Heart left ventricle (tissue), 16 donors: ENCODE data around the gene SRC. TPM values are rescaled to one million over a fixed set of nuclear protein-coding genes. Genes with fewer than 3 reads are reported as not detected.

ENCODE experiments used
- ATAC-seq, 4 donors: fragments of 200-7000 bp; cut with Tn5 transposase; one replicate each; pipeline ENCODE4 v1.9.1; 2020 to 2022; ENCODE audit warnings: moderate library complexity in 4 of 4, mild to moderate bottlenecking in 3 of 4, moderate number of reproducible peaks in 1 of 4
- DNase-seq, 5 donors: peaks; one replicate each; pipeline ENCODE4 v3.0.0-alpha.2; 2020
- H3K27ac ChIP-seq, 12 donors: fragments of 200-600 bp; sonication (generic) in 4 of 12; one replicate each; pipeline versions ENCODE4 v1.5.0 to v1.8.0; 2016 to 2022; ENCODE audit warnings: mild to moderate bottlenecking in 2 of 12
- H3K27me3 ChIP-seq, 9 donors: fragments of 200-600 bp; sonication (generic) in 2 of 9; one replicate each; pipeline versions ENCODE4 v1.5.1 to v1.8.0; 2016 to 2022; ENCODE audit warnings: mild to moderate bottlenecking in 3 of 9
- H3K36me3 ChIP-seq, 9 donors: fragments of 200-600 bp; sonication (generic) in 2 of 9; one replicate each; pipeline versions ENCODE4 v1.5.0 to v1.8.0; 2018 to 2022; ENCODE audit warnings: mild to moderate bottlenecking in 2 of 9
- H3K4me1 ChIP-seq, 12 donors: fragments of 200-600 bp; sonication (generic) in 4 of 12; one replicate each; pipeline versions ENCODE4 v1.5.0 to v1.8.0; 2016 to 2022; ENCODE audit warnings: mild to moderate bottlenecking in 3 of 12
- H3K4me3 ChIP-seq, 12 donors: fragments of 200-600 bp; sonication (generic) in 4 of 12; one replicate each; pipeline versions ENCODE4 v1.5.0 to v1.8.0; 2017 to 2022; ENCODE audit warnings: mild to moderate bottlenecking in 9 of 12, moderate library complexity in 4 of 12
- H3K9me3 ChIP-seq, 12 donors: fragments of 200-600 bp; sonication (generic) in 4 of 12; one replicate each; pipeline versions ENCODE4 v1.5.0 to v1.8.0; 2016 to 2022; ENCODE audit warnings: mild to moderate bottlenecking in 1 of 12
- CTCF ChIP-seq, 12 donors: fragments of 200-600 bp; sonication (generic) in 4 of 12; IDR thresholded peaks; one replicate each; pipeline versions ENCODE4 v1.5.0 to v1.8.0; 2018 to 2022; ENCODE audit warnings: antibody characterized with exemption in 12 of 12, mild to moderate bottlenecking in 5 of 12
- POLR2A ChIP-seq, 2 donors: fragments of 450-650 bp; IDR thresholded peaks; one replicate each; pipeline ENCODE4 v1.6.1; 2017; ENCODE audit warnings: antibody characterized with exemption in 2 of 2, mild to moderate bottlenecking in 2 of 2, moderate library complexity in 2 of 2
- WGBS, 4 donors: extraction: QIAGEN DNeasy Blood & Tissue Kit in 2 of 4; methylation state at CpG; one replicate each; pipeline versions ENCODE4 v1.1.5 to v1.1.7; 2013 to 2018; 5-methylcytosine and 5-hydroxymethylcytosine counted together
- intact Hi-C, 10 donors: fragments of 100-400 bp; cut with DNase I; formaldehyde crosslinking; loops; one replicate each; pipeline versions ENCODE4 v1.11.1 to v1.14.2; 2022
- polyA plus RNA-seq, 2 donors: library from polyadenylated mRNA; stranded (reverse); fragments of 200-250 nt; gene quantifications; one replicate each; pipeline ENCODE4 v1.2.3, GENCODE V29; 2013
- total RNA-seq, 9 donors: library from RNA; depleted of rRNA in 2 of 9; stranded (reverse); fragments of >200 nt in 2 of 9; fragmentation: NEBNext Ultra II Directional in 3 of 9; extraction: Animal tissue kit (Norgen Biotek cat#: 25700) in 3 of 9; gene quantifications; one replicate each; pipeline versions ENCODE4 v1.1.0 to v1.2.4, GENCODE V29; 2016 to 2023
- donor health status: ischemic (EF 13 %, LVEDD 7.1; RV severe dilation, severe dysfunction).
- donor health status: healthy with polysubstance abuse.
- donor health status: DM: no; HTN: yes; CAD: no.
- donor health status: DM: no; HTN: no; CAD: no.
- donor health status: ischemic (EF 25% LVEDD 6.9; RV normal size, moderate dysfunction).
- donor health status: ischemic (EF 25% LVEDD 5.7; RV mildly dilated, moderate dysfunction).
- donor health status: healthy.
- donor health status: DM: yes; HTN: yes; CAD: no.
- donor health status: ischemic (EF 35%, LVEDD 5.7; RV mildly dilated, moderate dysfunction).
- donor health status: nonischemic (EF 11% LVEDD 7.7; RV severe dilation, severe dysfunction).
- donor health status: DM: yes; HTN: yes; CAD: no.
- donor health status: PGD.
- donor health status: ischemic (EF 29% LVEDD 5.4; RV normal size, mild dysfunction).
- donor health status: nonischemic (EF 23%, LVEDD 6.1; RV moderate dilation, normal function).

SRC gene
- total and polyA plus RNA-seq, 11 donors: 2.5 to 19.9 (median 5.1) TPM

GRCh38 chr20:37421060-37421905 lies 75.3 kb downstream of the SRC start:
- Histone ChIP-seq H3K27ac (no peak overlapping the region), H3K27me3 (peaks cover 0 to 69% (median 14%) of the 10 kb centered on the region in 9 donors), H3K36me3 (no peaks in the 10 kb centered on the region), H3K4me1 (no peaks in the 10 kb centered on the region), H3K4me3 (no peak overlapping the region), H3K9me3 (no peaks in the 10 kb centered on the region)
- 67 to 74% (median 72%) methylated on average over 25 of the region's 25 CpGs for WGBS, 4 donors
- DNase-seq (peak in 1 of 5 donors; percentile 24), ATAC-seq (no peak)
- intact Hi-C loops: no loop called here
- TF ChIP-seq CTCF (IDR thresholded peaks at IDR 0.05) (no peak), POLR2A (IDR thresholded peaks at IDR 0.05) (no peak)

- H3K9me3 ChIP-seq: no peaks in the 10 kb centered on the region
- ATAC-seq (no peak), DNase-seq (peak in 1 of 5 donors; percentile 17)
- H3K4me3 ChIP-seq: no peak overlapping the region
- no peak overlapping the region for H3K27ac ChIP-seq
- H3K27me3 ChIP-seq: peaks cover 0 to 65% (median 13%) of the 10 kb centered on the region in 9 donors
- H3K4me1 ChIP-seq: no peaks in the 10 kb centered on the region
- no peak for TF ChIP-seq CTCF (IDR thresholded peaks at IDR 0.05)
- TF ChIP-seq POLR2A (IDR thresholded peaks at IDR 0.05): no peak
- 34 to 44% (median 37%) methylated on average over 6 of the region's 6 CpGs for WGBS, 4 donors
- intact Hi-C loops: no loop called here
- no peaks in the 10 kb centered on the region for H3K36me3 ChIP-seq
Measured at GRCh38 chr20:37421988-37422387, 76.0 kb downstream of the SRC start.

DNA sequence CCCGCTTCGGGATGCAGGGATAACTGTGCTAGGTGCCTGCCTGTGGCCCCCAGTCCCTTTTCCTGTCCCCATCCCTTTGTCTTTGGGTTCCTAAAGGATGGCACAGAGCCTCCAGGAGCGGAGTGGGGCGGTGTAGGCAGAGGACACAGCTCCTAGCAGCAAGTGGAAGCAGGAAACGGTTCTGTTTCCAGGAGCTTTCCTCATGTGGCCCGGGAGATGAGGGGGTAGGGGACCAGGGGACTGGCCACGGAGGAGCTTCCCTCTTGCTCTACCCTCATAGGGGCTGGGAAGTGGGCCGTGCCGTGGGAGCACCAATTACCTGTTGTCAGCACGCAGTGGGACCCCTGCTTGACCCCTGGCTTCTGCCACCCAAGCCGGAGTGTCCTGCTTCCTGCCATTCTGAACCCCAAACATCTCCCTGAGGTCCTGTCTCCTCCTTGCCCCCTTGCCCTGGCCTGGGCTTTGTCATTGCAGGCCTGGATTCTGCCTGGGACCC lies 76.9 kb downstream of the SRC start:
- intact Hi-C loops: no loop called here
- Histone ChIP-seq H3K9me3 (no peaks in the 10 kb centered on the region), H3K27ac (no peak overlapping the region), H3K36me3 (no peaks in the 10 kb centered on the region), H3K4me3 (no peak overlapping the region), H3K4me1 (no peaks in the 10 kb centered on the region), H3K27me3 (peaks cover 0 to 57% (median 10%) of the 10 kb centered on the region in 9 donors)
- WGBS, 4 donors: 37 to 47% (median 40%) methylated on average over 11 of the region's 11 CpGs
- TF ChIP-seq CTCF (IDR thresholded peaks at IDR 0.05) (no peak), POLR2A (IDR thresholded peaks at IDR 0.05) (no peak)
- no peak for ATAC-seq
- DNase-seq: peak in 1 of 5 donors; percentile 20

DNA sequence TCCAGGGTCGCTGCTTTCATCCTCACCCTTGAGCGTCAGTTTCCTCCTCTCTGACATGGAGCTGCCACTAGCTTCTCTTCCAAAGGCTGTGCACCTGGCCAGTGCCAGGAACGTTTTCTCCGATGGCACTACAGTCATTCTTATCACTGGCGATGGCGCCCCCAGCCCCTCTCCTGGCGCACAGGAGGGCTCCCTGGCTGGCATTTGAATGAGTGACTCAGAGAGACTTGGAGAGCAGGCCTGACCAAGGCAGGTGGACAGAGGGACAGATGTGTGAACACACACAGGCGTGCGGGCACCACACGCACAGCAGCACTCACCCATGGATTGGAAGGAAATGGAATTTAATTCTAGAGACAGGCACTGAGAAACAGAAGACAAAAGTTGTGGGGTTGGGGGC lies 77.6 kb downstream of the SRC start:
- peaks cover 0 to 51% (median 10%) of the 10 kb centered on the region in 9 donors for H3K27me3 ChIP-seq
- H3K4me3 ChIP-seq: no peak overlapping the region
- H3K36me3 ChIP-seq: no peaks in the 10 kb centered on the region
- 85 to 94% (median 88%) methylated on average over 10 of the region's 10 CpGs for WGBS, 4 donors
- no peak overlapping the region for H3K27ac ChIP-seq
- ATAC-seq: no peak
- H3K4me1 ChIP-seq: no peaks in the 10 kb centered on the region
- TF ChIP-seq CTCF (IDR thresholded peaks at IDR 0.05) (no peak), POLR2A (IDR thresholded peaks at IDR 0.05) (no peak)
- peak in 1 of 5 donors; percentile 42 for DNase-seq
- intact Hi-C loops: no loop called here
- no peaks in the 10 kb centered on the region for H3K9me3 ChIP-seq
